H1 (cell line): ENCODE data around the gene FBXO17.
"Not testable (repeated sequence)": the region's sequence is repeated elsewhere in the genome, so short reads cannot be mapped to it uniquely, and the experiment has no call there.

Source experiments
- BCL11A ChIP-seq, 2 experiments: IDR thresholded peaks; one replicate each; pipeline ENCODE4 v1.6.1; 2011; ENCODE audit warnings: low read depth in 2 of 2, low read length in 2 of 2, mild to moderate bottlenecking in 2 of 2
- CTCF ChIP-seq, 3 experiments: IDR thresholded peaks; 1 replicate in 2 of 3; 2 replicates in 1 of 3; pipeline versions ENCODE4 v1.5.1 to v1.6.1; 2011; ENCODE audit warnings: low read length in 3 of 3, mild to moderate bottlenecking in 3 of 3, inconsistent platforms in 2 of 3, low read depth in 1 of 3, moderate library complexity in 1 of 3; ENCODE audit not compliant: insufficient read depth in 1 of 3; ENCODE audit errors: control extremely low read depth in 1 of 3
- GABPA ChIP-seq: IDR thresholded peaks from 2 replicates; pipeline ENCODE4 v1.6.1; 2011; ENCODE audit warnings: mild to moderate bottlenecking, low read length, moderate library complexity, borderline replicate concordance; ENCODE audit not compliant: insufficient read depth
- SIN3A ChIP-seq, 2 experiments: IDR thresholded peaks in 1 of 2; conservative IDR thresholded peaks in 1 of 2; 2 replicates each; pipeline ENCODE4 v1.6.1; 2011 to 2012; ENCODE audit warnings: low read length in 2 of 2, improper control_type of control experiment in 1 of 2, low read depth in 1 of 2, mild to moderate bottlenecking in 1 of 2

- TF ChIP-seq SIN3A (conservative IDR thresholded peaks at IDR 0.05 in 1 of 2, IDR thresholded peaks at IDR 0.05 in 1 of 2; ENCODE audit: low read depth in 1 of 2, low read length in 2 of 2); CTCF (IDR thresholded peaks at IDR 0.05; ENCODE audit: control extremely low read depth in 1 of 3, insufficient read depth in 1 of 3, low read depth in 1 of 3, low read length in 3 of 3); GABPA; BCL11A (IDR thresholded peaks at IDR 0.05; ENCODE audit: low read depth in 2 of 2, low read length in 2 of 2): not testable (repeated sequence)
Observed at GRCh38 chr19:38989614-38990013, 14.1 kb upstream of the FBXO17 start.
